Measurements from ENCODE around the gene AMBN.
A peak's percentile ranks its signal among the peaks of the same experiment; 100 is the strongest.

Gene AMBN

DNA sequence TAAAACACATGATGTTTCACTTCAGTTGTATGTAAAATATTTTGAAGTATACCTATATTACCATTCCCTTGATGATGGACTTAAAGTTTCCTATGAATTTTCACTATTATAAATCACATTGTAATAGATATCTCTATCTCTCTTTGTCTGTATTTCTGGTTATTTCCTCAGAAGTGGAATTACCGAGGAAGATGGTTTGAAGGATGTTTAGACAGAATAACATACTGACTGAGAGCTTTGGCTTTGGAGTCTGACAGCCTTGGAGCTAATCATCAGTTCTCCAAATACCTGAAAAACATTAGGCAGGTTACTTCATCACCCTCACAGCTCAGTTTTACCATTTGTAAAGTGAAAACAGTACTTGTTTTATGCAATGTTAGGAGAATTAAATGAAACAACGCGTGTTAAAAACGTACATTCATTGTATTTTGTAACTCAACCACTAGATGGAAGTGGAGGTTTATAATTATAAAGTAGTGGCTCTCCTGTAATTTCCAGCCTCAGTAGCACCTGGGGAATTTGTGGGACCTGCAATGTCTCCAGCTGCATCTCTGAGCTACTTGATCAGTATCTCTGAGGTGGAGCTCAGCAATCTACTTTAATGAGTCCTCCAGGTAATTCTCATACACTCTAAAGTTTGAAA, 59.9 kb downstream of the AMBN start:
- Histone ChIP-seq H3K36me3 (ENCODE audit: low read length) (peaks cover 17% of the 10 kb centered on the region; the same call in 1 of the 2 replicates), H3K9me3 (ENCODE audit: insufficient read depth, low read length) (no peaks in the 10 kb centered on the region), H3F3A (ENCODE audit: insufficient read depth) (peaks cover 50% of the 10 kb centered on the region; the same call in 1 of the 2 replicates), H3K4me2 (ENCODE audit: low read depth, low read length, poor library complexity, severe bottlenecking) (no peak overlapping the region), H3K4me3 (ENCODE audit: insufficient read depth, low read length, poor library complexity, severe bottlenecking) (no peak overlapping the region), H3K9me2 (replicated peaks; ENCODE audit: insufficient read depth, low read length) (no peaks in the 10 kb centered on the region), H3K27ac (ENCODE audit: low read depth, low read length) (peak overlapping the region; percentile 23; the same call in 1 of the 2 replicates), H3K9ac (ENCODE audit: low read length) (no peak overlapping the region), H3K27me3 (ENCODE audit: low read length) (no peaks in the 10 kb centered on the region), H3K79me2 (ENCODE audit: insufficient read depth, low read length) (no peaks in the 10 kb centered on the region), H2AFZ (ENCODE audit: low read depth, low read length, severe bottlenecking) (no peak overlapping the region), H4K20me1 (ENCODE audit: low read depth, low read length) (no peaks in the 10 kb centered on the region)
- TF ChIP-seq, protein P1, sequence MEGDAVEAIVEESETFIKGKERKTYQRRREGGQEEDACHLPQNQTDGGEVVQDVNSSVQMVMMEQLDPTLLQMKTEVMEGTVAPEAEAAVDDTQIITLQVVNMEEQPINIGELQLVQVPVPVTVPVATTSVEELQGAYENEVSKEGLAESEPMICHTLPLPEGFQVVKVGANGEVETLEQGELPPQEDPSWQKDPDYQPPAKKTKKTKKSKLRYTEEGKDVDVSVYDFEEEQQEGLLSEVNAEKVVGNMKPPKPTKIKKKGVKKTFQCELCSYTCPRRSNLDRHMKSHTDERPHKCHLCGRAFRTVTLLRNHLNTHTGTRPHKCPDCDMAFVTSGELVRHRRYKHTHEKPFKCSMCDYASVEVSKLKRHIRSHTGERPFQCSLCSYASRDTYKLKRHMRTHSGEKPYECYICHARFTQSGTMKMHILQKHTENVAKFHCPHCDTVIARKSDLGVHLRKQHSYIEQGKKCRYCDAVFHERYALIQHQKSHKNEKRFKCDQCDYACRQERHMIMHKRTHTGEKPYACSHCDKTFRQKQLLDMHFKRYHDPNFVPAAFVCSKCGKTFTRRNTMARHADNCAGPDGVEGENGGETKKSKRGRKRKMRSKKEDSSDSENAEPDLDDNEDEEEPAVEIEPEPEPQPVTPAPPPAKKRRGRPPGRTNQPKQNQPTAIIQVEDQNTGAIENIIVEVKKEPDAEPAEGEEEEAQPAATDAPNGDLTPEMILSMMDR (IDR thresholded peaks at IDR 0.05; ENCODE audit: insufficient read depth, low read length, poor library complexity, severe bottlenecking) = peak; percentile 17
- no peak for TF ChIP-seq EZH2phosphoT487 (conservative IDR thresholded peaks at IDR 0.05; ENCODE audit: low read length)

DNA sequence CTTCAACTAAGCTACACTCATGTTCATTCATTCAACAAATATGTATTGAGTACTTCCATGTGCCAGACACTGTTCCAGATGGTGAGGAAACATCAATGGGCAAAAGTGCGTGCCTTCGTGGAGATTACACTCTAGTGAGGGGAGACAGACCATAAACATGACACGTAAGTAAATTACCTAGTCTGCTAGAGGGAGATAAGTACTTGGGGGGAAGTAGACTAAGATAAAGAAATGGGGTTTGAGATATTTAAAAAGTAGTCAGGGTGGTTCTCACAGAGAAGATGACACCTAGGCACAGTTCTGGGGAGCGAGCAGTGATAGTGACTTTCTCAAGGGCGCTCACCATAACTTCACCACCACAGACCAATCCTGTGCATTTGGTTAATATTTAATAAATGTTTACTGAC, 62.6 kb downstream of the AMBN start:
- Histone ChIP-seq H2AFZ (ENCODE audit: low read depth, low read length, severe bottlenecking) (no peak overlapping the region), H3K9me3 (ENCODE audit: insufficient read depth, low read length) (no peaks in the 10 kb centered on the region), H3K36me3 (ENCODE audit: low read length) (peaks cover 21% of the 10 kb centered on the region; the same call in 1 of the 2 replicates), H3K4me3 (ENCODE audit: insufficient read depth, low read length, poor library complexity, severe bottlenecking) (no peak overlapping the region), H3K9me2 (replicated peaks; ENCODE audit: insufficient read depth, low read length) (no peaks in the 10 kb centered on the region), H3F3A (ENCODE audit: insufficient read depth) (peaks cover 70% of the 10 kb centered on the region), H3K27ac (ENCODE audit: low read depth, low read length) (no peak overlapping the region), H3K79me2 (ENCODE audit: insufficient read depth, low read length) (peaks cover 16% of the 10 kb centered on the region; the same call in 1 of the 2 replicates), H3K4me2 (ENCODE audit: low read depth, low read length, poor library complexity, severe bottlenecking) (no peak overlapping the region), H4K20me1 (ENCODE audit: low read depth, low read length) (peaks cover 3% of the 10 kb centered on the region; the same call in 1 of the 2 replicates), H3K9ac (ENCODE audit: low read length) (no peak overlapping the region), H3K27me3 (ENCODE audit: low read length) (no peaks in the 10 kb centered on the region)
- TF ChIP-seq, protein P1 (IDR thresholded peaks at IDR 0.05; ENCODE audit: insufficient read depth, low read length, poor library complexity, severe bottlenecking) = no peak
- no peak for TF ChIP-seq EZH2phosphoT487 (conservative IDR thresholded peaks at IDR 0.05; ENCODE audit: low read length)
